GM06990 (cell line): Measurements from ENCODE around the gene KRT7.
"Not testable (repeated sequence)": the region's sequence is repeated elsewhere in the genome, so short reads cannot be mapped to it uniquely, and the experiment has no call there.

Experiments used
- DNase-seq: peaks from one replicate; pipeline ENCODE4 v3.0.0-alpha.2; 2011; ENCODE audit not compliant: insufficient read length; ENCODE audit errors: extremely low read depth
- H3K27me3 ChIP-seq: replicated peaks from 2 replicates; pipeline ENCODE4 v1.6.0; 2011; ENCODE audit warnings: low read length; ENCODE audit not compliant: control insufficient read depth, insufficient read depth
- H3K36me3 ChIP-seq: 2 replicates; pipeline ENCODE4 v1.5.1; 2011; ENCODE audit warnings: low read length; ENCODE audit not compliant: control insufficient read depth, insufficient read depth
- H3K4me3 ChIP-seq: replicated peaks from 2 replicates; pipeline ENCODE4 v1.5.1; 2011; ENCODE audit warnings: low read depth, mild to moderate bottlenecking, control low read depth, low read length
- CTCF ChIP-seq: IDR thresholded peaks from 2 replicates; pipeline ENCODE4 v1.5.1; 2011; ENCODE audit warnings: low read length, control low read depth, mild to moderate bottlenecking, inconsistent platforms; ENCODE audit not compliant: insufficient read depth, poor library complexity, severe bottlenecking

Gene KRT7

GRCh38 chr12:52290483-52291134 is 57.6 kb downstream of the KRT7 start:
- not testable (repeated sequence) for H3K27me3 ChIP-seq, H3K4me3 ChIP-seq, DNase-seq, H3K36me3 ChIP-seq

GRCh38 chr12:52291267-52291935 is 58.4 kb downstream of the KRT7 start, which contains the start of gene KRT81:
Gene KRT81, minus strand, starts transcription at chr12:52291534. Its CDS starts 69 bp downstream, at chr12:52291465.
- H3K4me3 ChIP-seq, result no peak within 1 kb of the TSS

GRCh38 chr12:52293926-52294325 is 60.9 kb downstream of the KRT7 start:
- no peak for TF ChIP-seq CTCF
- Histone ChIP-seq H3K36me3 (no peaks in the 10 kb centered on the region), H3K27me3 (no peaks in the 10 kb centered on the region), H3K4me3 (no peak overlapping the region)
- DNase-seq, result no peak

More at GRCh38 chr12:52291267-52291935, 58.4 kb downstream of the KRT7 start, which contains the start of gene KRT81:
- DNase-seq, result no peak
- H3K36me3 ChIP-seq, result no peaks in the 10 kb centered on the region
- H3K27me3 ChIP-seq, result no peaks in the 10 kb centered on the region
- TF ChIP-seq CTCF, result no peak

- TF ChIP-seq CTCF, result no peak
- no peaks in the 10 kb centered on the region for H3K36me3 ChIP-seq
- no peaks in the 10 kb centered on the region for H3K27me3 ChIP-seq
- no peak overlapping the region for H3K4me3 ChIP-seq
- DNase-seq, result no peak
Measured at GRCh38 chr12:52294803-52295202, 61.8 kb downstream of the KRT7 start.

GRCh38 chr12:52295663-52296062 is 62.6 kb downstream of the KRT7 start:
- Histone ChIP-seq H3K27me3 (no peaks in the 10 kb centered on the region), H3K4me3 (no peak overlapping the region), H3K36me3 (no peaks in the 10 kb centered on the region)
- TF ChIP-seq CTCF, result no peak
- DNase-seq, result no peak

GRCh38 chr12:52296572-52297215 is 63.7 kb downstream of the KRT7 start:
- TF ChIP-seq CTCF, result no peak
- no peak overlapping the region for H3K4me3 ChIP-seq
- H3K36me3 ChIP-seq, result no peaks in the 10 kb centered on the region
- DNase-seq, result no peak
- no peaks in the 10 kb centered on the region for H3K27me3 ChIP-seq
